GM12891 (cell line): ENCODE results near the gene PTPN12.

Experiments
- PAX5 ChIP-seq: IDR thresholded peaks from 2 replicates; pipeline ENCODE4 v1.6.1; 2011; ENCODE audit warnings: low read length, moderate library complexity, mild to moderate bottlenecking; ENCODE audit not compliant: insufficient read depth, severe bottlenecking
- POLR2A ChIP-seq: IDR thresholded peaks from 2 replicates; pipeline ENCODE4 v1.6.1; 2011; ENCODE audit warnings: low read depth, low read length, control low read depth
- POLR2AphosphoS5 ChIP-seq: IDR thresholded peaks from 2 replicates; pipeline ENCODE4 v1.6.1; 2011; ENCODE audit warnings: low read depth, low read length, control low read depth
- TAF1 ChIP-seq: IDR thresholded peaks from 2 replicates; pipeline ENCODE4 v1.6.1; 2011; ENCODE audit warnings: low read depth, low read length, control low read depth

GRCh38 chr7:77542895-77543294, 5.8 kb downstream of the PTPN12 start:
- TF ChIP-seq POLR2A: no peak
- TF ChIP-seq POLR2AphosphoS5: no peak
- no peak for TF ChIP-seq TAF1
- TF ChIP-seq PAX5: no peak
